GM19372 (cell line): Measurements from ENCODE around the gene IL1F10.

ENCODE experiments used
- ATAC-seq: cut with Tn5 transposase; IDR thresholded peaks from one replicate; pipeline ENCODE4 v1.9.1; 2021; ENCODE audit warnings: mild to moderate bottlenecking, low read depth, moderate library complexity; ENCODE audit not compliant: unreplicated experiment

Gene IL1F10

GRCh38 chr2:113058411-113058994, 9.3 kb upstream of the IL1F10 start:
- no peak for ATAC-seq

- ATAC-seq, result no peak
Observed at GRCh38 chr2:113058998-113059960, 8.5 kb upstream of the IL1F10 start, which contains the start of gene IL36RN. IL36RN (plus strand) TSS chr2:113059198; CDS start chr2:113059439, 241 bp downstream.

GRCh38 chr2:113060396-113060795, 7.4 kb upstream of the IL1F10 start:
- no peak for ATAC-seq

GRCh38 chr2:113060796-113061195, 7.0 kb upstream of the IL1F10 start:
- ATAC-seq, result no peak

GRCh38 chr2:113061241-113061640, 6.5 kb upstream of the IL1F10 start:
- no peak for ATAC-seq

GRCh38 chr2:113061896-113062770, 5.6 kb upstream of the IL1F10 start:
- no peak for ATAC-seq

- ATAC-seq, result no peak
Observed at GRCh38 chr2:113064281-113064680, 3.5 kb upstream of the IL1F10 start.

- ATAC-seq, result no peak
Observed at GRCh38 chr2:113064898-113065297, 2.9 kb upstream of the IL1F10 start.

- ATAC-seq, result no peak
Observed at GRCh38 chr2:113068249-113068648, 479 bp downstream of the IL1F10 start.

GRCh38 chr2:113068706-113069485, 1.1 kb downstream of the IL1F10 start:
- no peak for ATAC-seq

- no peak for ATAC-seq
Observed at GRCh38 chr2:113069676-113070605, 2.2 kb downstream of the IL1F10 start.

- no peak for ATAC-seq
Observed at GRCh38 chr2:113070606-113070975, 2.8 kb downstream of the IL1F10 start.

- no peak for ATAC-seq
Observed at GRCh38 chr2:113072584-113072983, 4.8 kb downstream of the IL1F10 start.

GRCh38 chr2:113073325-113073834, 5.6 kb downstream of the IL1F10 start:
- no peak for ATAC-seq

- no peak for ATAC-seq
Observed at GRCh38 chr2:113075030-113075429, 7.3 kb downstream of the IL1F10 start.

- ATAC-seq, result no peak
Observed at GRCh38 chr2:113075600-113075999, 7.8 kb downstream of the IL1F10 start.

GRCh38 chr2:113076954-113077669, 9.3 kb downstream of the IL1F10 start:
- no peak for ATAC-seq

GRCh38 chr2:113077921-113078320, 10.2 kb downstream of the IL1F10 start:
- no peak for ATAC-seq
